T-helper 1 cell treated with Interleukin-12 subunit alpha and Interleukin-12 subunit beta and Interleukin-4 antibody, amounts not matched to agents 30 ng/mL and 1 ng/mL, for 36 hours (primary cell): Measurements from ENCODE around the gene ABCC10. TPM values are rescaled to one million over a fixed set of nuclear protein-coding genes. Genes with fewer than 3 reads are reported as not detected.

ENCODE experiments used
- intact Hi-C: fragments of 100-400 bp; cut with micrococcal nuclease; formaldehyde crosslinking; loops from one replicate; pipeline ENCODE4 v1.15.1; 2024
- total RNA-seq: library from RNA; stranded (reverse); gene quantifications from 2 replicates; pipeline ENCODE4 v1.2.3, GENCODE V29; 2022

The ABCC10 gene
- total RNA-seq, 1 donor from 2014 or later: 52.3 TPM

GRCh38 chr6:43468748-43469681 is 41.7 kb downstream of the ABCC10 start:
- intact Hi-C loops: no loop called here

GRCh38 chr6:43469947-43470346 is 42.6 kb downstream of the ABCC10 start:
- intact Hi-C loops: no loop called here

- intact Hi-C loops: no loop called here
Measured at GRCh38 chr6:43471399-43471798, 44.1 kb downstream of the ABCC10 start.

GRCh38 chr6:43472515-43472914 is 45.2 kb downstream of the ABCC10 start:
- intact Hi-C loops: no loop called here

GRCh38 chr6:43475516-43475915 is 48.2 kb downstream of the ABCC10 start:
- intact Hi-C loops: no loop called here

GRCh38 chr6:43476746-43477145 is 49.4 kb downstream of the ABCC10 start:
- intact Hi-C loops: loop anchor here (1.0 to 2.0 kb wide), 11 partner anchors 21 to 547 kb away; partner anchors contain the start of genes ABCC10, CNPY3, CRIP3 and DLK2

GRCh38 chr6:43477235-43478007 is 50.1 kb downstream of the ABCC10 start, which contains the start of gene TJAP1:
Gene TJAP1 (plus strand): TSS chr6:43477570. CDS start chr6:43499002, 21,432 bp downstream.
- intact Hi-C loops: loop anchor here (1.0 to 2.0 kb wide), 11 partner anchors 22 to 548 kb away; partner anchors contain the start of genes ABCC10, CNPY3, CRIP3 and DLK2

- intact Hi-C loops: no loop called here
Measured at GRCh38 chr6:43478008-43478372, 50.6 kb downstream of the ABCC10 start.

- intact Hi-C loops: no loop called here
Measured at GRCh38 chr6:43481075-43481474, 53.7 kb downstream of the ABCC10 start.

- intact Hi-C loops: no loop called here
Measured at GRCh38 chr6:43481591-43482236, 54.4 kb downstream of the ABCC10 start.

GRCh38 chr6:43488667-43489276 is 61.4 kb downstream of the ABCC10 start:
- intact Hi-C loops: no loop called here

- intact Hi-C loops: no loop called here
Measured at GRCh38 chr6:43489277-43490072, 62.1 kb downstream of the ABCC10 start.

- intact Hi-C loops: no loop called here
Measured at GRCh38 chr6:43490523-43490939, 63.2 kb downstream of the ABCC10 start.

GRCh38 chr6:43491750-43492661 is 64.7 kb downstream of the ABCC10 start:
- intact Hi-C loops: no loop called here

GRCh38 chr6:43492673-43493072 is 65.3 kb downstream of the ABCC10 start:
- intact Hi-C loops: no loop called here

GRCh38 chr6:43493230-43493629 is 65.9 kb downstream of the ABCC10 start:
- intact Hi-C loops: no loop called here

GRCh38 chr6:43493833-43494232 is 66.5 kb downstream of the ABCC10 start:
- intact Hi-C loops: no loop called here

GRCh38 chr6:43494321-43494720 is 67.0 kb downstream of the ABCC10 start:
- intact Hi-C loops: no loop called here

- intact Hi-C loops: no loop called here
Measured at GRCh38 chr6:43494766-43495165, 67.4 kb downstream of the ABCC10 start.
